Glomerular visceral epithelial cell (primary cell): ENCODE measurements around the gene VTI1A.
A peak's percentile ranks its signal among the peaks of the same experiment; 100 is the strongest.

ENCODE experiments used
- DNase-seq: peaks from one replicate; pipeline ENCODE4 v3.0.0-alpha.2; 2016; ENCODE audit errors: extremely low spot score

The VTI1A gene

GRCh38 chr10:112834751-112835181 lies 387.8 kb downstream of the VTI1A start:
- DNase-seq: no peak

- no peak for DNase-seq
These were observed 388.3 kb downstream of the VTI1A start for GRCh38 chr10:112835217-112835715.

GRCh38 chr10:112835944-112836451 lies 389.0 kb downstream of the VTI1A start:
- no peak for DNase-seq

- DNase-seq: no peak
These were observed 391.9 kb downstream of the VTI1A start for GRCh38 chr10:112838784-112839481.

- no peak for DNase-seq
These were observed 393.1 kb downstream of the VTI1A start for GRCh38 chr10:112839928-112840654.

- DNase-seq: no peak
These were observed 394.5 kb downstream of the VTI1A start for GRCh38 chr10:112841549-112841948.

GRCh38 chr10:112842832-112843360 lies 395.9 kb downstream of the VTI1A start:
- peak; percentile 39 for DNase-seq

- DNase-seq: no peak
These were observed 396.6 kb downstream of the VTI1A start for GRCh38 chr10:112843623-112844022.

GRCh38 chr10:112844681-112845544 lies 397.9 kb downstream of the VTI1A start:
- DNase-seq: no peak

- no peak for DNase-seq
These were observed 400.8 kb downstream of the VTI1A start for GRCh38 chr10:112847778-112848177.

GRCh38 chr10:112848228-112848627 lies 401.2 kb downstream of the VTI1A start:
- DNase-seq: no peak

GRCh38 chr10:112848868-112849430 lies 401.9 kb downstream of the VTI1A start:
- DNase-seq: no peak

GRCh38 chr10:112849546-112849945 lies 402.5 kb downstream of the VTI1A start:
- DNase-seq: no peak

- no peak for DNase-seq
These were observed 404.2 kb downstream of the VTI1A start for GRCh38 chr10:112851181-112851580.

GRCh38 chr10:112851588-112852211 lies 404.7 kb downstream of the VTI1A start:
- DNase-seq: no peak

- DNase-seq: no peak
These were observed 405.3 kb downstream of the VTI1A start for GRCh38 chr10:112852306-112852705.

- no peak for DNase-seq
These were observed 408.1 kb downstream of the VTI1A start for GRCh38 chr10:112855134-112855533.

- DNase-seq: no peak
These were observed 410.5 kb downstream of the VTI1A start for GRCh38 chr10:112857493-112857892.

- no peak for DNase-seq
These were observed 412.1 kb downstream of the VTI1A start for GRCh38 chr10:112858986-112859651.

GRCh38 chr10:112859793-112860192 lies 412.8 kb downstream of the VTI1A start:
- DNase-seq: no peak
